Choroid plexus epithelial cell (primary cell): ENCODE results near the gene GPR22.

Source experiments
- DNase-seq: peaks from one replicate; pipeline ENCODE4 v3.0.0-alpha.2; 2010; ENCODE audit warnings: low read depth
- H3K4me3 ChIP-seq: 2 replicates; pipeline ENCODE4 v1.5.1; 2011; ENCODE audit warnings: low read depth, mild to moderate bottlenecking, control low read depth, low read length, moderate library complexity
- CTCF ChIP-seq: conservative IDR thresholded peaks from 2 replicates; pipeline ENCODE4 v1.5.1; 2011; ENCODE audit warnings: low read depth, mild to moderate bottlenecking, control low read depth, inconsistent platforms, low read length, moderate library complexity

Gene GPR22

GRCh38 chr7:107441581-107442422, 28.1 kb upstream of the GPR22 start:
- DNase-seq: no peak
- H3K4me3 ChIP-seq: no peak overlapping the region
- TF ChIP-seq CTCF: no peak

DNA sequence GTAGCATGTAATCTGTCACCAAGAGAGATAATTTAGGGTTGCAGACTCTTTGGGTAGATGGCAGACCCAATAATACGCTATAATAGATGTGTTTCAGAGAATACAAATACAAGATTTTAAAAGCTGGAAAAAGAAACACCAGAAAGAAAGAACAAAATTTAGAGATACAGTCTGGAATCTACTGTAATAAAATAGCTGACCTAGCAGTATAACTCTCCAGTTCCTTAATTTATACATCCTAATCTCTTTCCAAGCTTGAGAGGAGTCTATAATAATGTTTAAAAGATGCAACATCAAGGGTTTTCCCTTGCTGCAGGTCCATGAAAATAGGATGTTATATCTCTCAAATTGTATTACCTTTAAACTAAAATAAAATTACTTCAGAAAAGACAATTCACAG, 27.2 kb upstream of the GPR22 start:
- no peak for DNase-seq
- no peak for TF ChIP-seq CTCF

GRCh38 chr7:107446531-107446930, 23.3 kb upstream of the GPR22 start:
- DNase-seq: peak; percentile 24
- TF ChIP-seq CTCF: no peak
- H3K4me3 ChIP-seq: no peak overlapping the region

More for the DNA sequence above, 27.2 kb upstream of the GPR22 start:
- H3K4me3 ChIP-seq: no peak overlapping the region

GRCh38 chr7:107446988-107447387, 22.9 kb upstream of the GPR22 start:
- DNase-seq: peak; percentile 65

DNA sequence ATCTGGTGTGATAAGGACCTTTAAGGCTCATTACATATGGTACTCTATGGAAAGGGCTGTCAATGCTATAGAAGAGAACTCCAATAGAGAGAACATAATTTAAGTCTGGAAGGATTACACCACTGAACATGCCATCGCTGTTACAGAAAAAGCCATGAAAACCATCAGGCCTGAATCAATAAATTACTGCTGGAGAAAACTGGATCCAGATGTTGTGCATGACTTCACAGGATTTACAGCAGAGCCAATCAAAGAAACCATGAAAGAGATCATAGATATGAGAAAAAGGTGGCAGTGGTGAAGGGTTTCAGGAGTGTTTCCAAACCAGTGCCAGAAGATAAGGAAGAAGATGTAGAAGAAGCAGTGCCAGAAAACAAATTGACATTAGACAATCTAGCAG, 18.9 kb upstream of the GPR22 start:
- no peak overlapping the region for H3K4me3 ChIP-seq
- TF ChIP-seq CTCF: no peak
- DNase-seq: no peak

More at GRCh38 chr7:107446988-107447387, 22.9 kb upstream of the GPR22 start:
- H3K4me3 ChIP-seq: no peak overlapping the region
- no peak for TF ChIP-seq CTCF

- TF ChIP-seq CTCF: no peak
- DNase-seq: no peak
Observed at GRCh38 chr7:107453388-107453787, 16.5 kb upstream of the GPR22 start.

More at GRCh38 chr7:107453388-107453787, 16.5 kb upstream of the GPR22 start:
- no peak overlapping the region for H3K4me3 ChIP-seq
